Hematopoietic multipotent progenitor cell treated with erythropoietin and hydrocortisone succinate and interleukin-3 and kit ligand, for 8 days (in vitro differentiated cells): ENCODE measurements around the gene HTATSF1.

Source experiments
- DNase-seq: peaks from one replicate; pipeline ENCODE4 v3.0.0-alpha.2; 2015

HTATSF1 gene

DNA sequence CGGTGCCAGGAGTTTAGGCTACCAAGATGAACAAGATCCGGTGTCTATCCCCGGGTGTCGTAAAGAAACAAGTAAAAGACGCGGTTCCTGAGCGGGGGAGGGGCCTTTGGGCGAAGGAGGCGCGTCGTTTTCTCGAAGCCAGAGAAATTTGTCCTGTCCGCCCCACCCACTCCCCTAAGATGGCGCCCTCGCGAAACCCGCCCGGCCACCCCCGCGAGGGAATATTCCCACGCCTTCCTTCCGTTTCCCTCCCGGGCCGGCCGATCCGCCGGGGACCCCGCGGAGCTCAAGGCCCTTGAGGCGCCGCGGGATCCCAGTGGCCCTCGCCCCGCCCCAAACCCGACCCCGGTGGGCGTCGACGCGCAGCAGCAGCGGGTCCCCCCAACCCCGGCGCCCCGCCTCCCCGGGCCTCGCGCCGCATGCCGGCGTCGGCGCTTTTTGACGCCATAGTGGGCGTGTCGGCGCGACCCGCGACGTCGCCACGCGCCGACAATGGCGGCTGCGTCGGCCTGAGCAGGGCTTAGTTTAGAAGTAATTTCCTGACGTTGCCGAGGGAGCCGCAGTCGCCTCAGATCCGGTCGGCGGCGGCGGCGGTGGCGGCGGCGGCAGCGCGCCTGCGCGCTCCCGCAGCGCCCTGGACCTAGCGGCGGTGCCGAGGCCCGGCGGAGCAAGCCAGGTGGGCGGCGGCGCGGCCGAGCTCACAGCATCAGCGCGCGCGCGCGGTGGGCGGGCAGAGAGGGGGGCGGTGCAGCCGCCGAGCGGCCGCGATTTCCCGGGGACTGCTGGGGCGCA lies 432 bp upstream of the HTATSF1 start:
- DNase-seq = peak; percentile 92

DNA sequence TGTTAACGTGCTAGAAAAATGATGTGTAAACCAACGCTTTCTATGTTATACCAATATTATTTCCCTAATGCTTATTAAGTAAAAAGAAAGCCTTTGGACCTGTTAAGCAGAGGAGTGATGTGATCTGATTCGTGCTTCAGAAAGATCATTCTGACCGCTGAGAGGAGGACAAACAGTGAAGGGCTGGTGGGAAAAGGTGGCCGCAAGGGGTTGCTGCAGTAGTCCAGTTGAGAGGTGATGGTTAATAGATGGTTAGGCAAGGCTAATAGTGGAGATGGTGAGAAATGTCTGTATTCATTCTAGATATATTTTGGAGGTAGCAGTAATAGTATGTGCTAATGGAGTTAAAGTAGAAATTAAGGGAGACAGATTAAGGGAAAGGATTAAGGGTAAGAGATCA lies 21.7 kb downstream of the HTATSF1 start:
- no peak for DNase-seq

DNA sequence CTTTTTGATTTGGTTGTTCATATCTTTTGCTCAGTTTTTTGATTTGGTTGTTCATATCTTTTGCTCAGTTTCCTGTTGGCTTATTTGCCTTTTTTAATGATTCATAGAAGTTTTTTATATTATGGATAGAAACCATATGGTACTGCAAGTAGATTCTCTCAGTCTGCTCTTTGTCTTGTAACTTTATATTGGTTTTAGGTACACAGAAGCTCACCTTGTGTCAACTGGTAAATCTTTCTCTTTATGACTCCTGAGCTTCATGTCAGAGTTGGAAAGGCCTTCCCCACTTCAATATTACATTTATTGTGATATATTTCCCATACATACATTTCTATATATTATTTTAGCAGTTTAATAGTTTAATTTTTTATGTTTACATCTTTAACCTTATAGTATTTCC lies 26.4 kb downstream of the HTATSF1 start:
- no peak for DNase-seq

DNA sequence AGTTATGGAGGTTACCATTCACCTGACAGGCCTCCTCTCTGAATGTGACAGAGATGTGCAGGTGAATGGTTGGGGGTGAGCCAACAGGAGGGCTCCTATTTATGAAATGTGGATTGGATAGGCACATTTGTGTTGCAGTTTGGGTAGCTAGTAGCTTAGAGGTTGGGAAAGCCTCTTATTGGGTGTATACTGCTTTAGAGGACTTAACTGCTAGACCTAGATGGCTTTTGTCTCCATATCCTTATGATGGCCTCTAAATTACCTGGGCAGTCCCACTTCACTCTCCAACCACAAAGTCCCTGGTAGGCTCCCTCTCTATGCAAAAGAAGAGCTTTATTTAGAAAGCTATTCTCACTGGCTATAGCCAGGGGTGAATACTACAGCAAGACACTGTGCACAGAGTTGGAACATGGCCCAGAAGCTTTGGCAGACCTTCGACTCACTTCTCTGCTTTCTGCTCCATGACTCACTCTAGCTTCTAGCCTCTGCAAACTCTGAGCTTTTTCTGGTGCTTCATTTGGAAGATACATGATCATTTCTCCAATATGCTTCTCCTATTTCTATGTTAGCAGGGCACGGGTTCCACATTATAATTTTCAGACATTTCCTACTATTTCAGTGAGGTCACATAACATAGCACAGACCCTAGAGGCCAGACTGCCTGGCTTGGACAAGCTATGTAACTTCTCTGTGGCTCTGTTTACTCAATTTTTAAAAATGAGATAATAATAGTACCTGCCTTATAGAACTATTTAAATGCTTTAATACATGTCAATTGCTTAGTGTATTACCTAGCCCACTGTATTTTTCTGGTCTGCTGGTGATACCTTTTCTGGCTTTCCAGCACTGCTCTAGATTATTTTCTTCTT lies 28.6 kb downstream of the HTATSF1 start:
- DNase-seq = no peak

DNA sequence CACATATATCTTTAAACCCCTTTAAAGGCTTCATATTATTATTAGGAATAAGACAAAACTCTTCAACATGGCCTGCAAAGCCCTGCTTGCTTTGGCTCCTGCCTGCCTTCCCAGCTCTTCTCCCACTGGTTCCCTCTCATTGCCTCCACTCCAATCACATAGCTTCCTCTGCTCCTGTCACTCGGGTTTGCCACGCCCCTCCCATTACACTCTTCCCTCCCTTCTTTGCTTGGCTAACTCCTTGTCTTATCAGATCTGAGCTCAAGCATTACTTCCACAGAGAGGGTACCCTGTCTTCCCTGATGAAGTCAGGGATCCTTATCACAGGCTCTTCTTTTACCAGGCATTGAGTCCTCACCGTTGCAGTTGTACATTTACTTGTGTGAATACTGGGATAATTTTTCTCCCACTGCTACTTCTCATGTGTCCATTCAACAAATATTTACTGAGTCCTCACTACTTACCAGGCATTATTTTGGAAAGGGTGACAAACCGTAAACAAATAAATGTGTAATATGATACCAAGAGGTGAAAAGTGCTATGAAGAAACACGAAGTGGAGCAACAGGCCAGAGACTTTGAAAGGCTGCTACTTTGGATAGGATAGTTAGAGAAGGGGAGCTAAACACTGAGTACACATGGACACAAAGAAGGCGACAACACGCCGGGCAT lies 31.4 kb downstream of the HTATSF1 start:
- peak; percentile 1 for DNase-seq

DNA sequence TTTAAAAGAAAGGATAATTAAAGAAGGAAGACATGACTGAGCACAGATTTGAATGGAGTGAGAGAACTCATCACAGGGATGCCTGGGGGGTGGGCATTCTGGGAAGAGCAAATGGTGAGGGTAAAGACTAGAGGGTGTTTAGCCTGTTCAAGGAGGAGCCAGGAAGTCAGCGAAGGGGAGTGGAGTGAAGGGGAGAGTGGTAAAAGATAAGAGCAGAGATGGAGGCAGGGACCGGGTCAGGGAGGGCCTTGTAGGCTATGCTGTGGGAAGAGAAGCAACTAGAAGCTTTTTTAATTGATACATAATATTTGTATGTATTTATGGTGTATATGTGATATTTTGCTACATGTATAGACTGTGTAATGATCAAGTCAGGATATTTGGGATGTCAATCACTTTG lies 32.4 kb downstream of the HTATSF1 start:
- DNase-seq = peak; percentile 9

DNA sequence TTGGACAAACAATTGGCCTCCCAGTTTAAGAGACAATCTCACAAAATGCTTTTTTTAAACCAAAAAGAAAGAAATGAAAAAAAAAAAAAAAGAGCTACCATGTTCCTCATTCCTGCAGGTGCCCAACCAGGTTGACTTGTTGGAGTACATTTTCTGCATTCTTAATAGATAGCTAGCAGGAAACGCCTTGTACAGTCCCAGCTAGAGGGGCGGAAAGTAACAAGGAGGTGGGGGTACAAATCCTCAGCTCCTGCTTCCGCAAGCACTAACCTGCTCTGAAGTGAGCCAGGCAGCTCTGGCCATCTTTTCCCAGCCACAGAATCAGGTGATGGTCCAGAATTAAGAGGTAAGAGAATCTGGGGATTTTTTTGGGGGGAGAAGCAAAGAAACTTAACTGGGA lies 34.6 kb downstream of the HTATSF1 start, which contains the start of gene VGLL1:
Gene VGLL1, plus strand, starts transcription at position 265 of the 400 bp plus-strand sequence. CDS start 3,806 bp downstream, outside the sequence.
- no peak for DNase-seq

DNA sequence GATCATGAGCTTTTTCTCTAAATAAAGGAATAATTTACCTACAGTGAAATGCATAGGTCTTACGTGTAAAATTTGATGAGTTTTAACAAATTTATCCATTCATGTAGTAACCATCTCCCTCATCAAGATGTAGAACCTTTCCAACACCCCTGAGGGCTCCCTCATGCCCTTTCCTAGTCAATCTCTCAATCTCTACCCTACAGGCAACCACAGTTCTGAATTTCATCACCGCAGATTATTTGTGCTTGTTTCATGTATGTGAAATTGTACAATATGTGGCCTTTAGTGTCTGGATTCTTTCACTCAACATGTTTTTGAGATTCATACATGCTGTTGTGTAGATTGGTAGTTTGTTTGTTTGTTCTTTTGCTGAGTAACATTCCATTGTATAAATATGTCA lies 36.7 kb downstream of the HTATSF1 start:
- no peak for DNase-seq

DNA sequence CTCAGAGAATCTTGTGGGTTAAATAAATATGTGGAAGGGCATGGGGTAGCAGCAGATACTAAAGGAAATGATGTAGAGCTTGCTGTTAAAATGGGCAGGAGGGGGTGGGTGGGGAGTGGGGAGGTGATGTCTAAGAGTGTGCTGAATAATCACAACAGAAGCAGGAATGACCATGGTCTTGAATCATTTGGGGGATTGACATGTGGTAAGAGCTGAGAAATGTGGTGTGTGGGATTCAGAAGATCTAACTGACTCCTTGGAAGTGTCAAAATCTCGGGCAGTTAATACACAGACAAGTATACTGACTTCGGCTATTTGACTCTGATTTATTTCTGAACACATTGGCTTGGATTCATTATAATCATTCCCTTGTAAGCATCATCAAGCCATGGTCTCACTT lies 41.4 kb downstream of the HTATSF1 start:
- no peak for DNase-seq

DNA sequence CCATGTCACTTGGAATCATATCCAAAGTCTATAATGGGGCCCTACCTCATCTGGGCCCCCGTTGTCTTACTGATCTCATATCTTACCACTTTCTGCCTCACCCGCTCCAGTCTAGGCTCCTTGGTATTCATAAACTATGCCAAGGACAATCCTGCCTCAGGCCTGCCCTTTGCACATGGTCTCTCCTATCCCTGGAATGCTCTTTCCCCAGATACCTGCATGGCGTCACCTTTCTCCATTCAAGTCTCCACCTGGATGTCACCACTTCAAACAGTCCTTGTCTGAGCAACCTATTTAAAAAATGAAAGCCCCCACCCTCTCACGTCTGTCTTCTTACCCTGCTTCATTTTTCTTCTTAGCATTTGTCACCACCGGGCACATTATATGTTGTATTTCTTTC lies 42.8 kb downstream of the HTATSF1 start:
- no peak for DNase-seq

DNA sequence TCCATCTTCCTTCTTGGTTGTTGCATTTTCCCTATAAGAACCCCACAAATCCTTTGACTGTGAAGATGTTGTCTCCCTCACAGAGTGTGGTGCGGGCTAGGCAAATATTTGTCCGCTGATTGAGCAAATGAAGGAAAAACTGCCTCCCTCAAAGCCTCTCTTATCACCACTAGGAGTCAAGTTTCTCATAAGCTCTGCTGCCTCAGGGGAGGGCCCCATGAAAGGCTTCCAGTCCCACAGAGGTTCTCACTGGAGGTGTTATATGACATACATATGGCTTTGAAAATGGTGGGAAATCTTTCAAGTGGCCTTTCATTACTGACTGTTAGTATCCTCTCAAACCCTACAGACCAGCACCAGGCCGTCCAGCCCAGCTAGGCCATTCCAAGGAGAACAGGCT lies 43.9 kb downstream of the HTATSF1 start:
- DNase-seq = no peak

DNA sequence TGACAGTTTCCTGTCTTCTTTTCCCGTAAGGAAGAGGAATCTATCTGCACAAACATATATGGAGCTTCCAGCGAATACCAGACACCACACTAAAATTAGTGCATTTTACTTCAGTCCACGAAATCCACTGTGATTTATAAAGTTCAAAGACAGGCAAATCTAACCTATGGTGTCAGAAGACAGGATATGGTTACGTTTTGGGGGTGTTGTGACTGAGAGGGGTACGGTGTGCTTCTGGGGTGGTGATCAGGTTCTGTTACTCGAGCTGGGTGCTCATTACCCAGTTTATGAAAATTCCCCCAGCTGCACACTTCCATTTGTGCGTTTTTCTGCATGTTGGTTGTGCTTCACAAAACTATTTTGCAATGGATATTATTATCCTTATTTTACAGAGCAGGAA lies 44.9 kb downstream of the HTATSF1 start:
- DNase-seq = no peak

DNA sequence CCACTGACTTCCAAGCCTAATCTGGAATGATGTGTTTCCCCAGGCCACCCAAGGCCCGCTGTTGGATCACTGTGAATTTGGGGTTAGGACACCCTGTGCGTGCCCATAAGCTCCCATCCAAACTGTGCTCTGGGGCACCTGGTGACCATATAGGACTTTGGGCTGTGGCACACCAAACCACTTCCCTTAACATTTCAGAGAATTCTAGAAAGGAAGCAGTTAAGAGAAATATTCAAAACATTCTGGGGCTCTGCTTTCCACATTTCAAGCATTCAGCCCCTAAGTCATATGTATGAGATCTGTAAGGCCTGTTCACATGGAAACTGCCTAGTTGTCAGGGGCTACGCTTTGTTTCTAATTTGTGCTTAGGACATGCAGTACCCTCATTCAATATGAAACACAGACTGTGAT lies 49.0 kb downstream of the HTATSF1 start:
- DNase-seq = no peak

DNA sequence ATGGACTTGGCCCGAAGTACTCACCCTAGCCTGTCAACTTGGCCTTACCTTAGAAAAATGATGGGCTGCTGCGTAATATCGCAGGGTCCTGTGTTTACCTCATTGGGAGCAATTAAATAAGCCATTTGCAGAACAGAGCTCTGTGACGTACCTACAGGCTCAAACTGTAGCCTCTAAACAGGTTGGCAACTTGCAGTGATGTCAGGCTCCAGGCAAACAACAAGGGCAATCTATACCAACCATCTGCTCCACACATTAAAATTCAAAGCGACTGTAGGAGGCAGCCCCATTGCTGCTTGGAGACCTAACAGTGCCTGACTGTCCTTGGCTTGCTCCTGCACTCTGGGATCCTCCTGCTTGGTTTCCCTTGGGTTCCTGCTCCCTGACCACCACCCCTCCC lies 51.8 kb downstream of the HTATSF1 start:
- DNase-seq = no peak

DNA sequence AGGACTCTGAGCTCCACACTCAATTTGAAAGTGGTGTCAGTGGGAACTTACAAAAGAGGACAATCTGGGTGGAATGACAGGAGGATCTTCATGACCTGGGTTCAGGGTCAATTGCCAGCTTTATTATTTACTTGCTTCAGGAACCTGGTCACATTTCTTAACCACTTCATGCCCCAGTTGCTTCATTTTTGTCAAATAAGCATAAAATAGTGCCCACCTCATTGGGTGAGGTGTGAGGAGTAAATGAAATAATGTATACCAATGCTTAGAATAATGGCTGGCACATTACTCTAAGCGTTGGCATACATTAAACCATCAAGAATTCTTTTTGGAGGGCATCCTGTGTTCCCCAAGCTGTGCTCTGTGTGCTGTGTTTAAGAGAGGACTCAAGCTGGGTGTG lies 54.0 kb downstream of the HTATSF1 start:
- DNase-seq = no peak

DNA sequence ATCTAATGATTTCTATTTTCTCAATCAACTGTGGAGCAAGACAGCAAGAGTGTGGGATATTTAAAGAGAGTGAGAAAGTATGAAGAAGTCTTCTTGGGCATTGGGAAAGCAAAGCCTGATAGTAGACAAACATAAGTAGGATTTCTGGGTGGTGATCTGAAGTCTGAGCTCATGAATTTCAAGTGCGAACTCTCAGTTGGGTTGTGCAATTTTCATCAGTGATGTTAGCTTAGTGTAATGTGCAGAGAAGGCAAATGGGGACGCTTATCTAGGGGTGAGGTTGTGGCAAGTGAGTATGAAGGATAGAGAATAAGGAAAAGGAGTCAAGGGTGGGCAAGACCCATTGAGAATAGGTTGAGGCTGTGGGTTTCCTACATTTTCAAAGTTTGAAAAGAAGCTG lies 58.3 kb downstream of the HTATSF1 start:
- DNase-seq = no peak
